Testis (tissue), 2 donors: ENCODE measurements around the gene NUAK1.

Experiments used
- CTCF ChIP-seq, 3 experiments: fragments of 450-650 bp in 2 of 3; fragments of 200-600 bp in 1 of 3; sonication (generic) in 1 of 3; IDR thresholded peaks; one replicate each; pipeline ENCODE4 v1.5.1; 2016 to 2019; ENCODE audit warnings: antibody characterized with exemption in 3 of 3, mild to moderate bottlenecking in 2 of 3, moderate library complexity in 1 of 3
- POLR2A ChIP-seq: fragments of 450-650 bp; IDR thresholded peaks from one replicate; pipeline ENCODE4 v1.6.1; 2017; ENCODE audit warnings: antibody characterized with exemption, mild to moderate bottlenecking, moderate library complexity

GRCh38 chr12:106134294-106134949 lies 4.3 kb downstream of the NUAK1 start:
- peak in 1 of 3 experiments; percentile 1 for TF ChIP-seq CTCF (IDR thresholded peaks at IDR 0.05)
- TF ChIP-seq POLR2A, result no peak
